SU-DHL-6 (cell line): ENCODE data around the gene TMEM52.
"Not testable (repeated sequence)": the region's sequence is repeated elsewhere in the genome, so short reads cannot be mapped to it uniquely, and the experiment has no call there.

ENCODE experiments used
- H2AFZ ChIP-seq: fragments of 200-600 bp; sonication (generic); 2 replicates; pipeline ENCODE4 v1.6.1; 2014; ENCODE audit warnings: low read depth, mild to moderate bottlenecking, moderate library complexity, mixed read lengths, antibody characterized with exemption, low read length; ENCODE audit not compliant: severe bottlenecking
- H3F3A ChIP-seq: fragments of 200-600 bp; shearing (Covaris generic); 2 replicates; pipeline ENCODE4 v1.6.0; 2016; ENCODE audit warnings: antibody characterized with exemption, mild to moderate bottlenecking; ENCODE audit not compliant: insufficient read depth
- H3K27ac ChIP-seq: fragments of 200-600 bp; sonication (generic); 2 replicates; pipeline ENCODE4 v1.5.1; 2016; ENCODE audit warnings: low read depth, mild to moderate bottlenecking, low read length, moderate library complexity, mixed read lengths
- H3K27me3 ChIP-seq: fragments of 200-600 bp; sonication (generic), shearing (Covaris generic); 2 replicates; pipeline ENCODE4 v1.6.0; 2014; ENCODE audit warnings: mild to moderate bottlenecking, low read length
- H3K36me3 ChIP-seq: fragments of 200-600 bp; sonication (generic); 2 replicates; pipeline ENCODE4 v1.6.1; 2014; ENCODE audit warnings: mild to moderate bottlenecking, low read length, mixed read lengths
- H3K4me2 ChIP-seq: fragments of 300-600, 200-600 bp; shearing (Covaris generic), sonication (generic); 2 replicates; pipeline ENCODE4 v1.6.0; 2014; ENCODE audit warnings: low read length, low read depth, mild to moderate bottlenecking; ENCODE audit not compliant: poor library complexity, severe bottlenecking
- H3K4me3 ChIP-seq: fragments of 200-600 bp; sonication (generic); 2 replicates; pipeline ENCODE4 v1.5.1; 2014; ENCODE audit warnings: antibody characterized with exemption, low read length, mild to moderate bottlenecking, mixed read lengths; ENCODE audit not compliant: insufficient read depth, poor library complexity, severe bottlenecking
- H3K79me2 ChIP-seq: fragments of 200-600 bp; sonication (generic); 2 replicates; pipeline ENCODE4 v1.6.1; 2014; ENCODE audit warnings: mild to moderate bottlenecking, low read length, moderate library complexity; ENCODE audit not compliant: insufficient read depth
- H3K9ac ChIP-seq: fragments of 200-600 bp; sonication (generic); 2 replicates; pipeline ENCODE4 v1.7.0; 2014; ENCODE audit warnings: mild to moderate bottlenecking, low read length
- H3K9me2 ChIP-seq: fragments of 200-600 bp; sonication (generic); replicated peaks from 2 replicates; pipeline ENCODE4 v1.6.1; 2014; ENCODE audit warnings: low read length; ENCODE audit not compliant: insufficient read depth
- H3K9me3 ChIP-seq: fragments of 200-600 bp; sonication (generic); 2 replicates; pipeline ENCODE4 v1.6.1; 2014; ENCODE audit warnings: low read length, mixed read lengths; ENCODE audit not compliant: insufficient read depth
- H4K20me1 ChIP-seq: fragments of 200-600 bp; sonication (generic); 2 replicates; pipeline ENCODE4 v1.6.1; 2014; ENCODE audit warnings: low read depth, mild to moderate bottlenecking, antibody characterized with exemption, low read length, moderate library complexity, mixed read lengths
- CTCF ChIP-seq: fragments of 200-600 bp; sonication (generic); IDR thresholded peaks from one replicate; pipeline ENCODE4 v1.5.1; 2017; ENCODE audit warnings: antibody characterized with exemption, mild to moderate bottlenecking, low read length, moderate library complexity; ENCODE audit not compliant: insufficient read depth, poor library complexity, severe bottlenecking
- EZH2phosphoT487 ChIP-seq: fragments of 200-600 bp; sonication (generic), shearing (Covaris generic); conservative IDR thresholded peaks from 2 replicates; pipeline ENCODE4 v1.6.1; 2018; ENCODE audit warnings: mild to moderate bottlenecking, antibody characterized with exemption, low read length, moderate library complexity, mixed read lengths

TMEM52 gene

GRCh38 chr1:1889847-1890505, 29.1 kb downstream of the TMEM52 start:
- Histone ChIP-seq H3K9me2 (no peaks in the 10 kb centered on the region), H3K9ac (peak overlapping the region; percentile 98), H3K27ac (peak overlapping the region; percentile 79), H3K4me3 (peak overlapping the region; percentile 92), H3K79me2 (peaks cover 53% of the 10 kb centered on the region), H3F3A (peaks cover 18% of the 10 kb centered on the region), H3K4me2 (peak overlapping the region; percentile 97), H4K20me1 (peaks cover 28% of the 10 kb centered on the region), H3K27me3 (no peaks in the 10 kb centered on the region), H3K36me3 (no peaks in the 10 kb centered on the region), H2AFZ (peak overlapping the region; percentile 27), H3K9me3 (no peaks in the 10 kb centered on the region)
- TF ChIP-seq CTCF, result no peak
- TF ChIP-seq EZH2phosphoT487, result no peak

DNA sequence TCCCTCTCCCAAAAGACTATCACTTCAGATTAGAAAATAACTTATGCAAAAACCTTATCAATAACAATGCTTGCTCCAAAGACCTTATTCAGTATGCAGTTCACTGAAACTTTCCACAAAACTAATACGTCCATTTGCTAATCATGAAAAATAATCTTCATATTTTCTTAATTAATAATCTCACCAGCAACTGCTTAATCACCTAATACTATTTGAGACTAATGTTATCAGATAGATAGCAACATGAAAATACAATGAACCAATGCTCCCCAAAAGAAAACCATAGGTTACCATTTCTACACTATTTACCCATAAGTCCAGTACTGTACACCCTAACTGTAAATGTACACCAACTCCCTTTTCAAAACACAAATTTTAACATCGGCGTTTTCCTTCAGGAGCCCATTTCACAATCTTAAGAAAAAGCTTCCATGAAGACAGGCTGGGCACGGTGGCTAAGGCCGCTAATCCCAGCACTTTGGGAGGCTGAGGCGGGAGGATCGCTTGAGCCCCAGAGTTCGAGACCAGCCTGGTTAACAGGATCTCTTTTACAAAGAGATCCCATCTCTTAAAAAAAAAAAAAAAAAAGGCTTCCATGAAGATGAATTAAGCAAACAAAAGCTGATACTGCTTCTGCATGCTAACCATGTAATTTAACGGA, 29.9 kb downstream of the TMEM52 start:
- Histone ChIP-seq H3K27ac (peak overlapping the region; percentile 79), H3K27me3 (no peaks in the 10 kb centered on the region), H3K9ac (peak overlapping the region; percentile 98), H3K79me2 (peaks cover 60% of the 10 kb centered on the region), H3K9me3 (no peaks in the 10 kb centered on the region), H4K20me1 (peaks cover 28% of the 10 kb centered on the region), H2AFZ (no peak overlapping the region), H3K36me3 (no peaks in the 10 kb centered on the region), H3K9me2 (no peaks in the 10 kb centered on the region), H3F3A (peaks cover 18% of the 10 kb centered on the region), H3K4me2 (peak overlapping the region; percentile 97), H3K4me3 (peak overlapping the region; percentile 92)
- TF ChIP-seq CTCF (no peak), EZH2phosphoT487 (no peak)

GRCh38 chr1:1883890-1884289, 35.2 kb downstream of the TMEM52 start:
- not testable (repeated sequence) for H3K9ac ChIP-seq, H3K4me3 ChIP-seq, H3K27me3 ChIP-seq, H3F3A ChIP-seq, H3K9me3 ChIP-seq, H2AFZ ChIP-seq, H3K27ac ChIP-seq, H3K9me2 ChIP-seq, H3K36me3 ChIP-seq
- Histone ChIP-seq H3K79me2 (peaks cover 100% of the 10 kb centered on the region), H4K20me1 (peaks cover 35% of the 10 kb centered on the region), H3K4me2 (peak overlapping the region; percentile 12)
